BJ (cell line): ENCODE results near the gene MYBPHL. TPM values are rescaled to one million over a fixed set of nuclear protein-coding genes. Genes with fewer than 3 reads are reported as not detected.

Source experiments
- CTCF ChIA-PET: fragments of 350-600 bp; formaldehyde crosslinking; extraction: SDS; loops from one replicate; lab custom pipeline; 2021; ENCODE audit warnings: antibody characterized with exemption, inconsistent platforms; lab: Yijun Ruan, JAX
- POLR2A ChIA-PET: fragments of 300-600 bp; sonication (Branson Sonifier 250); formaldehyde crosslinking; extraction: SDS; loops from one replicate; lab custom pipeline; 2021; ENCODE audit warnings: antibody characterized with exemption; lab: Charles Lee
- DNase-seq: peaks from one replicate; pipeline ENCODE4 v3.0.0-alpha.2; 2011; ENCODE audit warnings: low read depth
- H3K27me3 ChIP-seq: 2 replicates; pipeline ENCODE4 v1.6.0; 2011; ENCODE audit warnings: low read length; ENCODE audit not compliant: control insufficient read depth, insufficient read depth
- H3K36me3 ChIP-seq: 2 replicates; pipeline ENCODE4 v1.5.1; 2011; ENCODE audit warnings: low read length; ENCODE audit not compliant: control insufficient read depth, insufficient read depth
- H3K4me3 ChIP-seq: 2 replicates; pipeline ENCODE4 v1.5.1; 2011; ENCODE audit warnings: low read depth, mild to moderate bottlenecking, control low read depth, low read length
- polyA plus RNA-seq: library from polyadenylated mRNA; depleted of rRNA; stranded (reverse); fragments of >200 nt; gene quantifications from 2 replicates; pipeline ENCODE4 v1.2.3, GENCODE V29; 2011
- TF ChIP-seq, protein P1 (sequence below): IDR thresholded peaks from 2 replicates; pipeline ENCODE4 v1.5.1; 2011; ENCODE audit warnings: low read depth, mild to moderate bottlenecking, control low read depth, inconsistent platforms, low read length, moderate library complexity; ENCODE audit not compliant: insufficient read depth

MYBPHL gene
- polyA plus RNA-seq, 1 experiment, result 0.06 TPM

GRCh38 chr1:109295712-109296415 is 10.9 kb downstream of the MYBPHL start:
- CTCF ChIA-PET, result interaction anchor here (0.6 to 2.7 kb wide), 5 partner anchors 10 to 114 kb away, joined by 3 to 9 read pairs (median 3); partner anchors contain the start of genes MYBPHL and PSRC1

DNA sequence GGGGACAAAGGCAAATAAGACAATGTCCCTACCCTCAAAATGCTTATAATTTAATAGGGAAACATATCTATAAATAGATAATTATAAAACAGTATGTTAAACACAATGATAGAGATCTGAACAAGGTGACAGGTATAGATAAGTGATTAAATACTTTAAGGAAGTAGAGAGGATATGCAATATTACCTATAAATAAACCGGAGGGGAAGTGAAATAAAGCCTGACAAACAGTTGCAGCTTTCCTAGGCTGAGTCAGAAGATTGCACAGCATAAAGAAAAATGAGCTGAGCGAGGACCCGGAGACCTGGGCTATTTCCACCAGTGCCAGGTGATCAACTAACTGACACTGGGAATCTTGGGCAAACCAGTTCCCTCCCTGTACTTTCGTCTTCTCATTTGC is 12.3 kb downstream of the MYBPHL start:
- Histone ChIP-seq H3K36me3 (no peaks in the 10 kb centered on the region), H3K4me3 (no peak overlapping the region), H3K27me3 (no peaks in the 10 kb centered on the region)
- CTCF ChIA-PET, result no interaction called here
- no peak for DNase-seq
- TF ChIP-seq, protein P1, sequence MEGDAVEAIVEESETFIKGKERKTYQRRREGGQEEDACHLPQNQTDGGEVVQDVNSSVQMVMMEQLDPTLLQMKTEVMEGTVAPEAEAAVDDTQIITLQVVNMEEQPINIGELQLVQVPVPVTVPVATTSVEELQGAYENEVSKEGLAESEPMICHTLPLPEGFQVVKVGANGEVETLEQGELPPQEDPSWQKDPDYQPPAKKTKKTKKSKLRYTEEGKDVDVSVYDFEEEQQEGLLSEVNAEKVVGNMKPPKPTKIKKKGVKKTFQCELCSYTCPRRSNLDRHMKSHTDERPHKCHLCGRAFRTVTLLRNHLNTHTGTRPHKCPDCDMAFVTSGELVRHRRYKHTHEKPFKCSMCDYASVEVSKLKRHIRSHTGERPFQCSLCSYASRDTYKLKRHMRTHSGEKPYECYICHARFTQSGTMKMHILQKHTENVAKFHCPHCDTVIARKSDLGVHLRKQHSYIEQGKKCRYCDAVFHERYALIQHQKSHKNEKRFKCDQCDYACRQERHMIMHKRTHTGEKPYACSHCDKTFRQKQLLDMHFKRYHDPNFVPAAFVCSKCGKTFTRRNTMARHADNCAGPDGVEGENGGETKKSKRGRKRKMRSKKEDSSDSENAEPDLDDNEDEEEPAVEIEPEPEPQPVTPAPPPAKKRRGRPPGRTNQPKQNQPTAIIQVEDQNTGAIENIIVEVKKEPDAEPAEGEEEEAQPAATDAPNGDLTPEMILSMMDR, result no peak
- POLR2A ChIA-PET, result no interaction called here

More at GRCh38 chr1:109295712-109296415, 10.9 kb downstream of the MYBPHL start:
- POLR2A ChIA-PET, result no interaction called here
- Histone ChIP-seq H3K36me3 (no peaks in the 10 kb centered on the region), H3K27me3 (no peaks in the 10 kb centered on the region), H3K4me3 (no peak overlapping the region)
- DNase-seq, result no peak
- TF ChIP-seq, protein P1, result no peak

DNA sequence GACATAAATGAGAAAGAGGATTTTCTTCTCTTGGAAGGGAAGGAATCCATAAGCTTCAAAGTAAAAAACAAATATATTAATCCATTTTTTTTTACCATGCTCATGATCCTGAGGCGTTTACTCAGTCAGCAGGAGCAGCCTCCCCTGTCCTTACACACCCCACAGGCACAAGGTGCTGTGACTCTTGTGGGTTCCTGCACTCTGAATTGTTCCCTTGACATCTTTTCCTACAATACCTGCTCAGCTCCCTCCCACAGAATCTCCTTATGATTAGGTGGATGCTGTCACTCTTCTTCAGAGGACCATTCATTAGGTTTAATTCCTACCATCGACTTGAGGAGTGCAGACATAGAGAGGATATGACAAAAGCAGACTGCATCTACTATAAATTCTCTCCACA is 13.8 kb downstream of the MYBPHL start:
- TF ChIP-seq, protein P1, result no peak
- ChIA-PET CTCF (interaction anchor here (0.8 to 1.7 kb wide), 2 partner anchors 15 to 201 kb away, joined by 3 read pairs; partner anchors contain the start of gene CYB561D1), POLR2A (no interaction called here)
- H3K27me3 ChIP-seq, result no peaks in the 10 kb centered on the region
- H3K4me3 ChIP-seq, result no peak overlapping the region
- DNase-seq, result no peak
- no peaks in the 10 kb centered on the region for H3K36me3 ChIP-seq

GRCh38 chr1:109292364-109292763 is 14.4 kb downstream of the MYBPHL start:
- no peaks in the 10 kb centered on the region for H3K27me3 ChIP-seq
- no peaks in the 10 kb centered on the region for H3K36me3 ChIP-seq
- TF ChIP-seq, protein P1, result no peak
- no peak for DNase-seq
- ChIA-PET POLR2A (no interaction called here), CTCF (interaction anchor here (0.8 to 1.7 kb wide), 2 partner anchors 15 to 202 kb away, joined by 3 read pairs; partner anchors contain the start of gene CYB561D1)
- H3K4me3 ChIP-seq, result no peak overlapping the region

- ChIA-PET POLR2A (no interaction called here), CTCF (no interaction called here)
- no peaks in the 10 kb centered on the region for H3K36me3 ChIP-seq
- no peak overlapping the region for H3K4me3 ChIP-seq
- no peak for DNase-seq
- H3K27me3 ChIP-seq, result no peaks in the 10 kb centered on the region
- TF ChIP-seq, protein P1, result no peak
These were observed 15.8 kb downstream of the MYBPHL start for GRCh38 chr1:109290998-109291397.
